K562 (cell line): ENCODE results near the gene LACTBL1.

ENCODE experiments used
- CTCF ChIP-seq, 3 experiments: IDR thresholded peaks in 2 of 3; conservative IDR thresholded peaks in 1 of 3; 2 replicates each; pipeline ENCODE4 v1.5.1; 2011 to 2012; ENCODE audit warnings: low read length in 3 of 3, mild to moderate bottlenecking in 3 of 3, control low read depth in 2 of 3, improper control_type of control experiment in 1 of 3, inconsistent platforms in 1 of 3, low read depth in 1 of 3, mixed read lengths in 1 of 3, moderate library complexity in 1 of 3; ENCODE audit not compliant: insufficient read depth in 2 of 3
- ILF3 ChIP-seq: fragments of 450-650 bp; IDR thresholded peaks from 2 replicates; pipeline ENCODE4 v1.6.1; 2018; ENCODE audit warnings: antibody characterized with exemption, mild to moderate bottlenecking, moderate library complexity, borderline replicate concordance
- KLF10 ChIP-seq: fragments of 250-450 bp; sonication (Bioruptor Pico); IDR thresholded peaks from 2 replicates; pipeline ENCODE4 v1.6.1; 2021; ENCODE audit warnings: matching md5 sums
- KLF16 ChIP-seq: IDR thresholded peaks from 2 replicates; pipeline ENCODE4 v1.6.1; 2016; ENCODE audit warnings: antibody characterized with exemption
- NRF1 ChIP-seq, 2 experiments: fragments of 450-650 bp; IDR thresholded peaks in 1 of 2; conservative IDR thresholded peaks in 1 of 2; 2 replicates each; pipeline ENCODE4 v1.6.1; 2014; ENCODE audit warnings: mild to moderate bottlenecking in 2 of 2
- RBM39 ChIP-seq: fragments of 200-400 bp; formaldehyde crosslinking; optimal IDR thresholded peaks from 2 replicates; pipeline ENCODE3; 2018; ENCODE audit warnings: low read depth, low read length
- TFAP4 ChIP-seq: sonication (generic); formaldehyde crosslinking; IDR thresholded peaks from 2 replicates; pipeline ENCODE4 v1.8.0; 2022; ENCODE audit warnings: missing genetic modification reagents, mild to moderate bottlenecking, moderate library complexity, borderline replicate concordance
- ZNF449 ChIP-seq: fragments of 250-450 bp; sonication (Bioruptor Pico); IDR thresholded peaks from 2 replicates; pipeline ENCODE4 v1.8.0; 2022; ENCODE audit warnings: moderate library complexity, mild to moderate bottlenecking, inconsistent platforms
- ZNF586 ChIP-seq: fragments of 450-650 bp; formaldehyde crosslinking; conservative IDR thresholded peaks from 2 replicates; pipeline ENCODE4 v1.4.0; 2020; ENCODE audit warnings: mild to moderate bottlenecking, moderate library complexity

- TF ChIP-seq KLF10 (no peak), ZNF586 (CRISPR knock-in tag) (no peak), RBM39 (no peak), TFAP4 (CRISPR knock-in tag) (no peak), CTCF (IDR thresholded peaks at IDR 0.05 in 2 of 3, conservative IDR thresholded peaks at IDR 0.05 in 1 of 3; ENCODE audit: insufficient read depth in 2 of 3, low read depth in 1 of 3, low read length in 3 of 3) (no peak), ILF3 (no peak), NRF1 (conservative IDR thresholded peaks at IDR 0.05 in 1 of 2, IDR thresholded peaks at IDR 0.05 in 1 of 2) (no peak), KLF16 (no peak), ZNF449 (CRISPR knock-in tag) (no peak)
Observed at GRCh38 chr1:22920734-22921451, 51.8 kb downstream of the LACTBL1 start.
